Right atrium auricular region (tissue), 2 donors: Measurements from ENCODE around the gene PCSK9. TPM values are rescaled to one million over a fixed set of nuclear protein-coding genes. Genes with fewer than 3 reads are reported as not detected.

ENCODE experiments used
- DNase-seq: peaks from one replicate; pipeline ENCODE4 v3.0.0-alpha.2; 2019; ENCODE audit warnings: low spot score
- H3K27ac ChIP-seq, 2 donors: fragments of 200-600 bp; sonication (generic); 1 replicate in 1 of 2; 2 replicates in 1 of 2; pipeline ENCODE4 v1.5.1; 2016 to 2019
- H3K27me3 ChIP-seq, 2 donors: fragments of 200-600 bp; sonication (generic); one replicate each; pipeline versions ENCODE4 v1.5.1 to v1.6.0; 2017 to 2019
- H3K36me3 ChIP-seq: fragments of 200-600 bp; sonication (generic); one replicate; pipeline ENCODE4 v1.5.1; 2016
- H3K4me1 ChIP-seq, 2 donors: fragments of 200-600 bp; sonication (generic); one replicate each; pipeline versions ENCODE4 v1.5.1 to v1.6.0; 2017 to 2019
- H3K4me3 ChIP-seq, 2 donors: fragments of 200-600 bp; sonication (generic); 1 replicate in 1 of 2; 2 replicates in 1 of 2; pipeline ENCODE4 v1.5.1; 2017 to 2019; ENCODE audit warnings: mild to moderate bottlenecking in 1 of 2, moderate library complexity in 1 of 2
- H3K9me3 ChIP-seq, 2 donors: fragments of 200-600 bp; sonication (generic); one replicate each; pipeline ENCODE4 v1.5.1; 2019
- total RNA-seq, 2 donors: library from RNA; depleted of rRNA; stranded (reverse); fragments of >200 nt; gene quantifications; one replicate each; pipeline ENCODE4 v1.1.0, GENCODE V29; 2016
- TF ChIP-seq, protein P1 (sequence below), 2 donors: fragments of 200-600 bp; sonication (generic); IDR thresholded peaks; one replicate each; pipeline ENCODE4 v1.5.1; 2019; ENCODE audit warnings: antibody characterized with exemption in 2 of 2

The PCSK9 gene
- total RNA-seq, 2 donors from 2014 or later = 0.47 TPM; not detected in 1

DNA sequence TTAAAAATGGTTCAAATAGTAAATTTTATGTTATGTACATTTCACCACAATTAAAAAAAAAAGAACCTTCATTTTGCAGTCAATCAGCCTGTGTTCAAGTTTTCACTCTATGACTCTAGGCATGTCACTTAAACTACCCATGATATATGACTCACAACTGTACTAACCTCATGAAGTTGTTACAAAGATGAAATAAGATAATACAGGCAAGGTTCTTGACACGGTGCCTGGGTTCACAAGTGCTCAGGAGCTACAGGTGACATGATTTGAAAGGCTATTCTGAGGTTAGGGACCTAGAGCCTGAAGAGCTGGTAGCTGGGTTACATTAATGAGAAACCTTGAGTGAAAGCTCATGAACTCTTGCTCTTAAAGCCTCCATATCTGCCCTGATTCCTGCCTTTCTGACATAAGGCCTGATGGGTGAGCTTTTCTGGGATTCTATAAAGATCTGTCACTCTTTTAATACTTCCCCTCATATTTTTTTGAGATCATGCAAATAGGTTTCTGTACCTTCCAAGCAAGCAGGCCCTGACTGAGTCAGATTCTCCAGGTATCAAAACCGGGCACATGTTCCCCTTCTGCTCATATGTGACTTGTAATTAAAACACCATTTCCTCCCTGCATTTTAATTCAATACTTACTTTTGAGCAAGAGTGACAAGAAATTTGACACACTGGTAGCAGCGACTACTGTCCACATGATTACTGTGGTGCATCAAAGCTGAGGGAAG, 34.0 kb downstream of the PCSK9 start:
- H3K36me3 ChIP-seq = peaks cover 77% of the 10 kb centered on the region
- no peaks in the 10 kb centered on the region for H3K9me3 ChIP-seq
- H3K4me1 ChIP-seq = peaks cover 0 to 13% of the 10 kb centered on the region in 2 donors
- TF ChIP-seq, protein P1, sequence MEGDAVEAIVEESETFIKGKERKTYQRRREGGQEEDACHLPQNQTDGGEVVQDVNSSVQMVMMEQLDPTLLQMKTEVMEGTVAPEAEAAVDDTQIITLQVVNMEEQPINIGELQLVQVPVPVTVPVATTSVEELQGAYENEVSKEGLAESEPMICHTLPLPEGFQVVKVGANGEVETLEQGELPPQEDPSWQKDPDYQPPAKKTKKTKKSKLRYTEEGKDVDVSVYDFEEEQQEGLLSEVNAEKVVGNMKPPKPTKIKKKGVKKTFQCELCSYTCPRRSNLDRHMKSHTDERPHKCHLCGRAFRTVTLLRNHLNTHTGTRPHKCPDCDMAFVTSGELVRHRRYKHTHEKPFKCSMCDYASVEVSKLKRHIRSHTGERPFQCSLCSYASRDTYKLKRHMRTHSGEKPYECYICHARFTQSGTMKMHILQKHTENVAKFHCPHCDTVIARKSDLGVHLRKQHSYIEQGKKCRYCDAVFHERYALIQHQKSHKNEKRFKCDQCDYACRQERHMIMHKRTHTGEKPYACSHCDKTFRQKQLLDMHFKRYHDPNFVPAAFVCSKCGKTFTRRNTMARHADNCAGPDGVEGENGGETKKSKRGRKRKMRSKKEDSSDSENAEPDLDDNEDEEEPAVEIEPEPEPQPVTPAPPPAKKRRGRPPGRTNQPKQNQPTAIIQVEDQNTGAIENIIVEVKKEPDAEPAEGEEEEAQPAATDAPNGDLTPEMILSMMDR (IDR thresholded peaks at IDR 0.05) = no peak
- H3K27ac ChIP-seq = no peak overlapping the region
- no peak for DNase-seq
- no peaks in the 10 kb centered on the region for H3K27me3 ChIP-seq
- no peak overlapping the region for H3K4me3 ChIP-seq

DNA sequence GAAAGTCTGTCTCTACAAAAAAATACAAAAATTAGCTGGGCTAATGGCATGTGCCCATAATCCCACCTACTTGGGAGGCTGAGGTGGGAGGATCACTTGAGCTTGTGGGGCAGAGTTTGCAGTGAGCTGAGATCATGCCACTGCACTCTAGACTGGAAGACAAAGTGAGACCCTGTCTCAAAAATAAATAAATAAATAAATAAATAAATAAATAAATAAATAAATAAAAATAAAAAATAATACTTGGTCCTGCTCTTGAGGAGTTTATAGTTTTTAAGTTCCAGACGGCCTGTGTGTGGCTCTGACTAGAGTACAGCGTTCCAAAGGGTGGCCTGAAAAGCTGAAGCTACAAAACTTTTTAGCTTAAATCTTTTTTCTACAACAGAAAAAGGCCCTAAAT, 35.1 kb downstream of the PCSK9 start:
- DNase-seq = no peak

DNA sequence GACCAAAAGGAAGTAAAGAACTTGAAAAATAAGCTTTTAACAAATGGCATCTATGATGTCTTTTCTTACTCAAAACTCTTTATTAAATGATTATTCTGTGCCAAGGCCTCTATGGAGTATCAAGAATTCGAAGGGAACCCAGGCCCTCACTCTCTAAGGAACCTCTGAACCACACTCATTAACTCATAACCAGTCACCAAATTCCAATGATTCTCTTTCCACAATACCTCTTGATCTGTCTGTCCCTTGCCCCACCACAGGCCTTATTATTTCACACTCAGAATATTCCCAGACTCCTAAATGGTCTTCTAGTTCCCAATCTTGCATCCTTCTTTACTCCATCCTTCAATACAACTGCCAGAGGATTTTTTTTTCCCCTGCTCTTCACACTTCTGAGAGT, 37.0 kb downstream of the PCSK9 start:
- Histone ChIP-seq H3K27ac (no peak overlapping the region), H3K36me3 (peaks cover 94% of the 10 kb centered on the region), H3K27me3 (no peaks in the 10 kb centered on the region), H3K4me1 (peaks cover 0 to 8% of the 10 kb centered on the region in 2 donors), H3K4me3 (no peak overlapping the region), H3K9me3 (no peaks in the 10 kb centered on the region)
- TF ChIP-seq, protein P1 (IDR thresholded peaks at IDR 0.05) = no peak
- DNase-seq = no peak

More for the DNA sequence above, 35.1 kb downstream of the PCSK9 start:
- Histone ChIP-seq H3K27ac (no peak overlapping the region), H3K4me1 (peaks cover 0 to 13% of the 10 kb centered on the region in 2 donors), H3K4me3 (no peak overlapping the region), H3K27me3 (no peaks in the 10 kb centered on the region), H3K9me3 (no peaks in the 10 kb centered on the region), H3K36me3 (peaks cover 88% of the 10 kb centered on the region)
- TF ChIP-seq, protein P1 (IDR thresholded peaks at IDR 0.05) = no peak

DNA sequence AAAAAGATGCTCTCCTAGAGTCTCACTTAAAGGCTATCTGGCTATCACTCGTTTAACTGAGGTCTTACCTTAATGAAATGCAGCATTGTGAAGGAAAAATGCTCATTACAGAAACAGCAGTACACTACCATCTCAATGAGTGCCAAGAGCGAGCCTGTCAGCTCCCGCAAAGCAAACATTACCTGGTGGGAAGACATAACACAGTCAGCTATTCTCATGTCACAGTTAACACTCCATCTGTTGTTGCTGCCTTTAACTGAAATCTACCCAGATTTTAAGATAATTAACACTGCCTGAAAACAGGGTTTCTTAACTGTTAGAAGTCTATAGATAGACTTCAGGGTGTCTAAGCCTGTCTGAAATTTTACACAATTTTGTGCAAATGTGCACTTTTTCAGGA, 39.1 kb downstream of the PCSK9 start:
- Histone ChIP-seq H3K27ac (no peak overlapping the region), H3K4me3 (no peak overlapping the region), H3K27me3 (no peaks in the 10 kb centered on the region), H3K4me1 (peaks cover 0 to 19% of the 10 kb centered on the region in 2 donors), H3K9me3 (no peaks in the 10 kb centered on the region), H3K36me3 (peaks cover 86% of the 10 kb centered on the region)
- TF ChIP-seq, protein P1 (IDR thresholded peaks at IDR 0.05) = no peak
- no peak for DNase-seq

DNA sequence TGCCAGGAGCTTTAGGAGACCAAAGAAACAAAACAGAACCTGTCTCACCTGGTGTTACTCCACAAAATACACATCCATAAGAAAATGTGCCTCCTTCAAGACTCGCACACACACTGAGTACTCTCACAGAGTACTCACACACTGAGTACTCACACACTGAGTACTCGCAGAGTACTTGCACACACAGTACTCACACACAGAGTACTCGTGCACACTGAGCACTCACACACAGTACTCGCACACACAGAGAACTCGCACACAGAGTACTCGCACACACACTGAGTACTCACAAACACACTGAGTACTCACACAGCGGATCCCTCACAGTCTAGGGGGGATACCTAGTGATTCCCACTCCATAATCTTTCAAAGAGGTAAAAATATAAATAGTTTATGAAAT, 40.3 kb downstream of the PCSK9 start:
- no peak overlapping the region for H3K27ac ChIP-seq
- H3K27me3 ChIP-seq = no peaks in the 10 kb centered on the region
- DNase-seq = no peak
- no peak overlapping the region for H3K4me3 ChIP-seq
- TF ChIP-seq, protein P1 (IDR thresholded peaks at IDR 0.05) = no peak
- H3K36me3 ChIP-seq = peaks cover 88% of the 10 kb centered on the region
- H3K9me3 ChIP-seq = no peaks in the 10 kb centered on the region
- H3K4me1 ChIP-seq = peaks cover 0 to 19% of the 10 kb centered on the region in 2 donors
